Measurements from ENCODE around the gene AP1G1.
"Not testable (repeated sequence)": the region's sequence is repeated elsewhere in the genome, so short reads cannot be mapped to it uniquely, and the experiment has no call there.

Gene AP1G1

DNA sequence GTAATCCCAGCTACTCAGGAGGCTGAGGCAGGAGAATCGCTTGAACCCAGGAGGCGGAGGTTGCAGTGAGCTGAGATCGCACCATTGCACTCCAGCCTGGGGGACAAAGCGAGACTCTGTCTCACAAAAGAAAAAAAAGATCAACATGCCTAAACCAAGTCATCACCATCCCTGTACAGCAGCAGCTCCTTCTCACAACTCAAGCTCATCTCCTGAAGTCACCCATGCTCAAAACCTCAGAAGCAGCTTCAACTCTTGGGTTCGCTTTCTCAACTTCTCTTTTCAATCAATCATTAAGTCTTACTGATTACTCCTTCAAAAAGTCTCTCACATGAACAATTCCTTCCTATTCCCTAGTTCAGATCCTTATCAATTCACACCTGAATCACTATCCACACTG lies 115.5 kb downstream of the AP1G1 start:
- no peak for DNase-seq

GRCh38 chr16:71689901-71690300 lies 118.7 kb downstream of the AP1G1 start:
- DNase-seq = no peak

DNA sequence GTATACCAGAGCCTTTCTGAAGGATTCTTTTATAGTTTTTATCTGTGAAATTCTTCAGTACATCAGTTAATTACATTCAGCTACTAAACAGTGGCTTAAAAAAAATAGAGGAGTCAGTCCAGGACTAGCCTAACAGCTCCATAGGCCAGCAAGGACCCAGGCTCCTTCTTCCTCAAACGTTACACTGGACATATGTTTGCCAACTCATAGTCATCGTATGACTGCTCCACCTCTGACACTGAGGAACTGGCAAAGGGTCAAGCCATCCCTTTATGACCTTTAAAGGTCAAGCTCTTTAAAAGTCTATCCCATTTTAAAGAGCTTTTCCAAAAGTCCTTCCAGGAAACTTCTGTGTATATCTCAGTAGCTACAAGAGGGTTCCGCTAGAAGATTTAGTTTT lies 120.8 kb downstream of the AP1G1 start:
- no peak for DNase-seq

GRCh38 chr16:71684280-71684679 lies 124.4 kb downstream of the AP1G1 start:
- not testable (repeated sequence) for DNase-seq

GRCh38 chr16:71681360-71681759 lies 127.3 kb downstream of the AP1G1 start:
- DNase-seq = no peak

Measured in NCI-H2107 (cell line).